Measurements from ENCODE around the gene TEX2.

Gene TEX2

DNA sequence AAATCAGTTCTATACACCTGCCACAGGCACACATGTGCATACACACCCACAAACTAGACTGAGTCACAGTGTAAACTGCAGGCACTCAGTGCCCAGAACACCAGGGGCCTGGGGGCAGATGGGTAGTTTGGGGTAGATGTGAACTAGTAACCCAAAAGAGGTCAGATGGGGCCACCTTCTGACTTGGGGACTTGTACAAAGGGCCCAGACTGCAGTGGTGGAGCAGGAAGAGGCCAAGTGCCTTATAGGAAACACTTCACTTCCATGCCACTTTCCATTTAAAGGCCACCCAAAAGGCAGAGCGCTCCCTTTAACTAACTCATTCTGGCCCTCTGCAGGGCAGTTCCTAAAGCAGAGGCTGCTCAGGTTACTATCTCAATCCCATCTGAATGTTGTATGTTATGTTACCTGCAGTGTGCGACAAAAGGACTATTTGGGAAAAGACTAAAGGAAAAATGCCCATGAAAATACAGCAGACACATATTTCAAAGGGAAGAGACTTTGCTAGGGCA, 105.3 kb downstream of the TEX2 start:
- no peak for DNase-seq

DNA sequence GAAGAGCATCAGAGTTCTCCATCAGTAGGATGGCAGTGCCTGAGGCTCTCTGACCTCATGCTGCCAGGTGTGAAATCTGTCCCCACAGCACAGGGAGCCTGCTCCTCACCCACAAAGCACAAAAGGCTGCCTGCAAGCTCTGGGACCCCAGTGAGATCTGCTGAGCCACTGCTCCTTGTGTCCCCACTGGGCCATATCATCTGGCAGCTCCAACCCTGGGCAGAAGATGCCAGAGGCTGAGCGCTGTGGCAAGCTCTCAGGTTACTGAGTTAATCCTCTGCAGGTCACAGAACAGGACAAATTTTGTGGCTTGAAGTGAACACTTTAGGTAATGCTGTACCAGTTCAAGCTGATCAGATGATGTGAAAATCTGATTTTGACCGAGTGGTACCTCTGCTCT, 106.4 kb downstream of the TEX2 start:
- no peak for DNase-seq

DNA sequence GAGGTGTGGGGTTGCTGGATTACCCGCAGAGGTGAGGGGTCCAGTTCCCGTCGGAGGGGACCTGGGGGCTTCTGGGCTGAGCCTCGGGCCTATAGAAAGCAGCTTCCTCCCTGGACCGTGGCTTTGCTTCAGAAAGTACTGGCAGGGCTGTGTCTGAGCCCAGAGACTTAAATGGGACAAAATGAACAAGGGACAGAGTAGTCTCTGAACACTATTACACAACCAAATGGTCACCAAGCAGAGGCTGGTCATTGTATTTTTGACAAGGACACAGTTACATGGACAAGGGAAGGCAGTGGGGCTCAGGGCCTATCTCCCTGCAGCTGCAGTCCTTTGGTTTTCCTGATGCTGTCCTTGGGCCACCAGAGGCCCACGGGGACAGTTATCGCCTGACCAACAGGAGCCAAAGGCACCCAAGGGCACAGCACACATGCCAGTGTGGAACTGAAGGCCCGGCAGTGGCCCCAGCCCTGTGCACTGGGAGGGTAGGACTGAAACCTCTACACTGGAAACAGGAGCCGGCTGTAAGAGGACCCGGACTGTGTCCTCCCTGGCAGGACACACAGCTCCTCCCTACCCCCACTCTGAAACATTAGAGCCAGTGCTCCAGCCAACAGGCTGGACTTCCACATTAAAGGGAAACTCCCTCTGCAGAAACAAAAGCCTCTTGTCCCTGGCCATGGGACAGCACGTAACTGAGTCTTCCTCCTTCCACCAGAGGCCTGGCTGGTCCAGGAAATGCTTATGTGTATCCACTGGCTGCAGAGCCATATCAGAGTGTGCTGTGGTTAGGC, 107.1 kb downstream of the TEX2 start:
- no peak for DNase-seq

DNA sequence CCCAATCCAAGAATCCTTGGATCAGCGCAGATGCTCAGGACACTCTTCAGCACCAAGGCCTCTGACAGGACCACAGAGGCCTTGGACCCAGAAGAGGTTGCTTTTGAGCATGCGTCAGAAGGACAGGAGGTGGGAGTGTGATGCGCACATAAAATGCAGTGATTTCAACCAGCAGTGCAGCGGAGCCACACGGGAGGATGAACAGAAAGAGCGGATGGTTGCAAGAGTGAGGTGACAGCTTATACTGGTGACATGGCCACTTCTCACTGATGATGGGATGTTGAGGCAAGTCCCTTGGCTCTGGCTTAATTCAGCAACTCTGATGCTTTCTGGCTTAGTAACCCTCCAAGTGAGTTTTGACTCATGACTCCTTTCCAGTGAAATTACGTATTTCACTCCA, 107.9 kb downstream of the TEX2 start:
- no peak for DNase-seq

DNA sequence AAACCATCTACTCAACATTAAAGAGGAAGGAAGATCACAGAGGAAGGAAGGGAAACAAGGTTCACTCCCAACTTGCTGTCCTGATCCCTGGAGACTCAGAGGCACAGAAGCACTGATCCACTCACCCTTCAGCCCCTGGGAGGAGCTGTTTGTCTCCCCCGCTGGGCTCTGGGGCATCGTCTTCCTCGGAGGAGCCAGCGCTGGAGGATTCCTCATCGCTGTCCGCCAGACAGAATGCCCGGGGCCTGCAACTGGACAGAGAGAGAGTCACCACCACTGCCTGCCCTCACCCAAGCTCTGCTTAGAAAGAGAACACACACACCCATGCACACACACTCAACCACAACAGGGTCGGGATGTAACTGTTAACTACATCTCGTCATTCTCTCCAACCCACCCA, 108.3 kb downstream of the TEX2 start:
- no peak for DNase-seq

DNA sequence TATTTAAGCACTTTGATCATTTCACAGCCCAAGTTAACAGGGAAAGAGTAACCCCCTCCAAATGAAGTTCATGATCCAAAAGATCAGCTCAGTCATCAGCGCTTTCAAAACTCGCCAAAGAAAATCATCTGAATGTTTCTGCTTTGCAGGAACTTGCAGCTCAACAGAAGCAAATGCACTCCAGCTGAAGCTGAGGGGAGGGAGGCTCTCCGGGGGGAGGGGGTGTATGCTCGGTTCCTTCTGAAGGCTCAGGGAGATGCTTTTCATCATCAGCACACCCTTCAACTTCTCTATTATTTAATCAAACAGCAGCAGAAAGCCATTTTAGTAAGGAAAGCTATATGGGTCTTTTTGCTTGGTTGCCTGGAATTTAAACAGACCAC, 108.8 kb downstream of the TEX2 start:
- DNase-seq, result no peak

DNA sequence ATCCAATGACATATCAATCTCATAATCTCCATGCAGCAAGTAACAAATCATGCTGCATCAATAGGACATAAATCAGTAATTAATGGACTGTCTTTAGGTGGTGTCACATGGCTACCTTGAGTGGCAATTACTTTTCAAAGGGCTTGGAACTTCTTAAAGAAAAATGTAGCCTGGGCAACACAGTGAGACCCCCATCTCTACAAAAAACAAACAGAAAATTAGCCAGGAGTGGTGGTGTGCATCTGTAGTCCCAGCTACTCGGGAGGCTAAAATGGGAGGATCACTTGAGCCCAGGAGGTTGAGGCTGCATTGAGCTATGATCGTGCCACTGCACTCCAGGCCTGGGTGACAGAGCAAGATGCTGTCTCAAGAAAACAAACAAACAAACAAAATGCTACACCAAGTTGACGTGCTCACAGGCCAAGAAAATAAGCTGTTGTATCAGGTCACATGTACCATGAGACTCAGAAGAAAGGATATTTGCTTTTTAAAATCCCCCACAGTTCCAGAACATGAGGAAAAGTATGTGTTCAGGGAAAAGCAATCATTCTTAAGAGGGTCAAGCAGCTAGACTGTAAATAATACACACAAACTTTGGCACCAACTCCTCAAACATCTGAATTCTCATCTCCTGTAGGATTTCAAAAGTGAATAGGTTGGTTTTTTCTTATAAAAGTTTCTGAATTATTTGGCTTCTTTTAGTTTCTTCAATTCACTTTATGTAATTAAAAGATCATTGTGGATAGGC, 109.3 kb downstream of the TEX2 start:
- no peak for DNase-seq

DNA sequence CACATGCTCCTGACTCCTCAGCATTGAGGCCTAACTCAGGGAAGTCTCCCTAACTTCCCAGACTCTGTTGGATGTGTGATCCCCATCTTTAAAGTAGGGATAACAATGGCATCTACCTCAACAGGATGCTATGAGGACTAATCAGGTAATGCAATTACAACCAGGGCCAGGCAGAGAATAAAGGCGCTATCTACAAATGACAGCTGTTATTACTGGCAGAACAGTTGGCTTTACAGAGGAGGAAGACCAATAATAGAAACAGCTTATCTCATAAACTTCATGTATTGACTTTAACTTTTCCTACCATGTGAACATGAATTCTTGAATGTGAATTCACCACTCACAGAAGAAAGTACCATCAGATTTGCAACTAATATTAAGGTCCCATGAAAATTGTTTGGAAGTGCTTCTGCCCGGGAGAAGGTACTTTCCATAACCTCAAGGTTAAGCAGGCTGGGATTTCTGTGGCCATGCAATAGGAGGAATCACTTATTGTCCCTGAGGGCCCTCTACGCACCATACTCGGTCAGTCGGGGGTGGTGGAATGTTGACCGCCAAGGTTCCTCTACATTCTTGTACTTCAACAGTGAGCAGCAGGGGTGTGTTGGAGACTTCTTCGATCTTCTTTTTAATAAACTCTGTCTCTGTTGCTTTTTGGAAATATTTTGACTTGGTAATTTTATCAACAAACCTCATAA, 110.5 kb downstream of the TEX2 start:
- DNase-seq, result no peak

DNA sequence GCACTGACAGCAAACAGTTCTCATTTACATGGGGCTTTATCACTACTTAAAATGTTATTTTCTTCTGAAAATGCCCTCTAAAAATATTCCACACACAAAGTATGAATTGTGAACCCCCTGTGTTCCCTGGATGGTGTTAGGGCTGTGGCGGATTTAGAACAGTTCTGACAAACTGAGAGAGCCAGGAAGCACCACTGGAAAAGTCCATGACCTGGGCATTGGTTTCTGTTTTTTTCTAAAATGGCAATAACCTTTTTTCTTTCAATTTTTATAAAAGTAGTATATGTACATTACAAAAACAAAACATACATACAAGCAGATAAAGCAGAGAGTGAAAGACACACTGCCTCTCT, 112.1 kb downstream of the TEX2 start:
- no peak for DNase-seq

DNA sequence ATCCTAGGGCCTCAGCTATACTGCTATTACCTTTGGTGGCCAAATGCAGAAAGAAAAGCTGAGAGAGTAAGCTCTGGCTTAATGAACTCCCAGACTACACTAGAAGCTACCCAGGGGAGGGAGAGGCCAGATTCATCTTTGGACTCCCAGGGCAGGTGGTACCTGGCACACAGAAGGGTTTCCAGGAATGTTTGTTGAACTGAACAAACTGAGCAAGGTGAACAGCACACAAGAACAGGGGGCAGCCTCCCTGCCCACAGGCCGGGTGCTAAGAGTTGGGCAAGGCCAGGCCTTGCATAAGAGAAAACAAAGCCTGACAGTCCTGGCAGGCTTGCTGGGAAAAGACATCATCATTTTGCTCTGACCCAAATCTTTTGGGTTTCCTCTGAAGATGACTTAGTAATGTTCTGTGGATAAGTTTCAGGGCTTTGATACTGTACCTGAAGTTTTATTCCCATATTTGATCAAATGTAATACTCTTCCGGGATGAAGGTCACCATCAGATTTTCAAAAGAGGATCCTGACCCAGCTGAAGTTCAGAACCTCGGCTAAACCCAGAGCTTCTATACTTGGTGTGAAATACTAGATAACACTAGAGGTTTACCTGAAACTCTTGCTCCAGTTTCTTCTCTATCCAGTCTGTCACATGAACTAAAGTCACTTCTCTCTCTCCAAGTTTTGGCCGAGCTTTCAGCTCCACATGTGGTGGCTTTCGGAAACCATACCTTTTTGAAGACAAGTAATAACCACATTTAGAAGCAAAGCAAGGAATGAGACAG, 112.6 kb downstream of the TEX2 start:
- DNase-seq, result no peak

DNA sequence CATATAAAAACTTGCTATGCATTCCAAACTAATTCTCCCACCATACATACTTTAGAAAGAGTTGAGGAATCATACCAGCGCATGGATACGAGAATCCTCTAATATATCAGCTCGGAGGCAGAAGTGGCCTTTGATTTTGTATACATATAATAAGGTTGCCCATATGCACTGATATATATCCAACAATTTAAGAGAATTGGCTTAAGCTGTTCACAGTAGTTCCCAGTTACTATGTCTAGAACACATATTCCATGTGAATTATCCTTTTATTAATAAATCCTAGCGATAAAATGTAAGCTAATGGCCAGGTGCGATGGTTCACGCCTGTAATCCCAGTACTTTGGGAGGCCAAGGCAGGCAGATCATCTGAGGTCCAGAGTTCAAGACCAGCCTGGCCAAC, 113.9 kb downstream of the TEX2 start:
- DNase-seq, result no peak

DNA sequence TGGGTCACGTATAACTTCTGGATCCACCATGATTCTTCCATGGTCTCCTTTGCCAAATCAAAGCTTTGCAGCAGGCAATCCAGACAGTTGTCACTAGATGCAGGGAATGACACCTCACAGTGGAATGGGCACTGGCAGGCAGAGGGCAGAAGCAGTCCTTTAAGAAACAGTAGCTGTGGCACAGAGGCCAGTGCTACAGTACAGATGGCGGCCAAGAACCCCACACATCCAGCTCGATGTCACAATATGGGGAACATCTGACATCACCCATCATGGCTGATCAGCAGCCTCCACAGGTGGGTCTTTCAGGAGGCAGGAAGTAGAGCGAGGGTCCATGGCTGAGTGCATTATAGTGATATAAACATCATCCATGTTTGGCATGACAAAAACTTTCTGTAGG, 114.4 kb downstream of the TEX2 start:
- no peak for DNase-seq

DNA sequence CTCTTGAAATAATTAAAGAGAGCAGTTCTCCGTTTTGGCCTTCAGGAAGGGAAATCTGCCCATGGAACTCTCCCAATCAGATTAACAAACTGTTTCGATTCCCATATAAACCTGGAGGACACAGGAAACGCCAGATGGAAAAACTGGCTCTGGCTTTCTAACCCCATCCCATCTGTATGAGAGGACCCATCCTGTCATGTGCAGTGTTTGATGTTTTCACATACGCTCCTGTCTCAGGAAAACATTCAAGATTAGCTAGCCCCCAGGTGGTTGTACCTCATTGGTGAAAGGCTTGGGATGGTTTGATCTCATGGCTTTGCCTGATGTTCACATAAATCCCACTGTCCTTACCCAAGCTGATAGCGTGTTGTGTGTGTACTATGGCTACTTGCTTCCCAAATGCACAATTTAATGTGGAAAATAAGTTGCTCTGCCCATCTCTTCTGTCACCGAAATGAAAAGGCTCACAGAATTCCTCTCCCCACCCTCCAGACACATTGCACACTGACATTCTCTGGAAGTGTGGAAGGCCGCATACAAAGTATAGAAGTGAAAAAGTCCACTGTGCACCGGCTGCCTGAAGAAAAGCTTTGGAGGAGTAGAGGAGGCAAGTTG, 114.9 kb downstream of the TEX2 start:
- no peak for DNase-seq

DNA sequence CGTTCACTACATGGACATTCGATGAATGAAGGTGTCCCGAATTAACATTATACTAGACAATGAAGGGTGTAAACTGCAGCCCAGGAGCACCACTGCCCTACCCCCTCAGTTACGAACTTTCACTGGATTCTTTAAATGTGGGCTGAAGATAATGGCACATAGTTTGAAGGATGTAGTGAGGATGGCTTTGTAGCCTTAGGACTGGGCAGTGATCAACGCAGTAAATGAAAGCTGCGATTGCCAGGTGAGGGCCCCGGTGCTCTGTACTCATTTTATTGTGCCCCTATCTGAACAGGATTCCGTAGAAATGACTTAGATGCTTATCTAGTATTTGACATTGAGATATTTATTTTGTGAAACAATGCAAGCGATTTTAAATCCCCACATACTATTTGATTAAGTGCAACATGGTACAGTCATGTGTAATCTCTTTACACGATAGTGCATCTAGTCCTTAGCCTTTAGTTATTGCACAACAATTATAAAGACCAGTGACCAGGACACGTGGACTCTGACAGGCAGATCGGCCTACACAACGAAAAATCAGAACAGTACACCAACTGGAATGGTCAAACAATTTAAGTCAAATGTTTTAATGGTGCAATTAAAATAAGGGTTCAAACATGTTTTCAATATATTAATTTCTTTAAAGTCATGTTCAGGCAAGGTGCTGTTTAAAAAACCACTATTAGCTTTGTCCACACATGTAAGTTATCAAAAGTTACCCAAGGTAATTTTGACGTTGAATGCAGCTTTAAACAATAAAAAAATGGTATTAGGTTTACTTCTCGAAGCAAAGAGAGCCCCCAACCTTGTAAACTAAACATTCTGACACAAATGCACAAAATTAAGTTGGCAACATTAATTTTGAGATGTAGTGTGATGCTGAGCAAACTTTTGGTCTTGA, 115.7 kb downstream of the TEX2 start:
- no peak for DNase-seq

DNA sequence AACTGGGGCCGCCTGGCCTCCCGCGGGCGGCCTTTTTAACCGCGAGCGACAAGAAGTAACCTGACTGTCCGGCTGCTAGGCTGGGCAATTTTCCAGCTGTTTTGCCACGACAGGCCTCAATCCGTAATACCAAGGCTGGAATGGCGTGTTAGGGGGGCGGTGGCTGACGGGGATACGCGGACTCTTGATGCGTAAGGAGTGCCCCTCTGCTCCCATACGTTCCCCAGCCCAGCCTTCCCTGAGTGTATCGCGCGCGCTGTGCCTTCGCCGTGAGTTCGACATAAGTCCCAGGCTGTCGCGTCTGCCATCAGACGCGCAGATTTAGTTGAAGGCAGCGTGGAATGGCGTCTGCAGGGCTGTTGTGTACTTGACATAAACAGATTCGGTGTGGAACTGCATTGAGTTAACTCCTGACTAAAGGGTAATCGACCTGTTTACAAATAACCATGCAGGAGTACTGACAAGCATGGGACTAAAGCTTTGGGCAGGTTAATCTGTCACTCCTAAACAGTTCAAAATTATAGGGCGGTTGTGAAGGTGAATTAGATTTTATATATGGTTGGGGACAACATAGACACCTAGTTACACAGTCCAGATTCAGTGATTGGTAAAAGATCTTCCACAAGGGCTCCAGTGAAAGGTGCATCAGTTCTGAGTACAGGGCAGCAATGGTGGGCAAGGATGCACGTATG, 116.5 kb downstream of the TEX2 start:
- DNase-seq, result no peak

DNA sequence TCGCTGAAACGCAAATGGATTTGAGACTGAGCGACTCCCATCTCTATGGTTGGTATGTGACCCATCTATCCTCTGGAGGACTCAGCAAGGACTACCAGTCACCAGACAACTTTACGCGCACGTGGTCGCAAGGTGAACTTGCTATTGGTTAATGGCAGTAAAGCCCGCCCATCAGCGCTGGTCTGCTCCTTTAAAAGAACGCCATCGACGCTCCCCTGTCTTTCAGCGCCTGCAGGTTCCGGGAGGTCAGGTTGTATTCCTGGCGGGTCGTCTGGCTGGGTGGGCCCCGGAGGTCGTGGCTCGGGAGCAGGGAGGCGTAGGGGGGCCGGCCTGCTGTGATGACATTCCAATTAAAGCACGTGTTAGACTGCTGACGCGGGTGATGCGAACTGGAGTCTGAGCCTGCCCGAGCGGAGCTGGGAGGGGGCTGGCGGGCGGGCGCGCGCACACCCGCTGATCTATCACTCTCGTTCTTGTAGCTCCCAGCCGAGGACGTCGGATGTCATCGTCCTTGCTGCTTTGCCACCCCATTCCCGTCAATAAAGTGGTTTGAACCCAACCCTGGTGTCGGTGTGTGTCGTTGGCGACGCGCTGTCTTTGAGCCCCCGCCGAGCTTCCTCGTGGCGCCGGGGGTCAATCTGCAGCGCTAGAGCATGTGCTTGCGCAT, 117.2 kb downstream of the TEX2 start:
- peak; percentile 44 for DNase-seq

DNA sequence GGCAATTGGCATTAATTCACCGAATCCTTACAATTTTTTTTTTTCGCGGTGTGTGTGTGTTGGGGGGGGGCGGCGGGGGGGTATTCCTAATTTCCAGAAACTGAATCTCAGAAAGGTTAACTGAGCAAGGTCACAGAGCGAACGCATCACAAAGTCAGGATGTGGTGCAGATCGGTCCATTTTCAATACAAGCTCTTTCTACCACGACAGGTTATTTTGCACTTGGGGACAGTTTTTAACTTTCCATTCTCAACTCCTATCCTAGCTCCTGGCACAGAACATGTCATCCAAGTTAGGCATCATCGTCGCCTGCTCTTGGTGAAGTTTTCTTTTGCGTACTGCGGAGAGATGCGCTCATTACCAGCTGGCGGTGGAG, 117.7 kb downstream of the TEX2 start:
- no peak for DNase-seq

DNA sequence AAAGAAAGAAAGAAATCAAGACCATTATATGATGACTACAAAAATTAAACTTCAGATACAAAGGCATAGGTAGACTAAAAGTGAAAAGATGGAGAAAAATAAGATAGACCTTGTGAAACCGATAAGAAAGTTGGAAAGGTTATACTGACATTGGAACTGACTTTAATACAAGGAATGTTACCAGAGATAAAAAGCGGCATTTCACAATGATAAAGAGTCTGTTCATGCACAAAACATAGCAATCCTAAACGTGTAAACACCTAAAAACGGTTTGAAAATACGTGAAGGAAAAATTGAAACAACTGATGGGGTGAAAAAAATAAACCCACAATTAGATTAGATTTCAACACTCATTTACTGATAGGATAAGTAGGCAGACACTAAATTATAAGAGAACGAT, 123.5 kb downstream of the TEX2 start:
- DNase-seq, result no peak

DNA sequence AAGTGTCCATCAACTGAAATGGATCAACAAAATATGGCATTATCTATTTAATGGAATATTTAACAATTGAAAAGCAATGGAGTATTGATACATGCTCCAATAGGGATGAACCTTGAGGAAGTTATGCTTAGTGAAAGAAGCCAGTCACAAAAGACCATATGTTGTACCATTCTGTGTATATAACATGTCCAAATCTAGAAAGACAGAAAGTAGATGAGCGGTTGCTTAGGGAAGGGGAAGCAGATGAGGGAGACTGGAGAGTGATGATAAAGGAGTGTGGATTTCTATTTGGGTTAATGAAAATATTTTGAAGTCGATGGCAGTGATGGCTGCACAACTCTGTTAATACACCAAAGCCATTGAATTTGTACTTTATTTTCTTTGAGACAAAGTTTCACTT, 124.6 kb downstream of the TEX2 start:
- DNase-seq, result no peak

DNA sequence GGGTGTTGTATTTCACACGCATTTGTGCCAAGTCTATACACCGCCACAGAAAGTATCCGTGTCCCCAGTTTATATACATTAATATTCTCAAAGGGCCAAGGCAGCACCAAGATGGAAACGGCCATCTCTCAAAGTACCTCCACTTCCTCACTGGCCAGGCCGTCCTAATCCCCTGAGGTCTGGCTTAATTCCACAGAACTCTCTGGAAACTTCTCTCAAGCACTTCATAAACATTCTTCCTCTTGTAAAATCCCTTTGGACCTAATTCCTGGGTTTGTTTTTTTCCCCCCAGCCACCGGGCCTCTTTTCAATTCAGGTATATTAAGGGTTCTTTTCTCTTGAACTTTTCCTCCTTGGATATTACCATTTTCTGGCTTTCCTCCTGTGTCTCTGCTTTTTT, 128.1 kb downstream of the TEX2 start:
- no peak for DNase-seq

Data from 8988T (cell line).